GM12878 (cell line): ENCODE data around the gene CHMP3. TPM values are rescaled to one million over a fixed set of nuclear protein-coding genes. Genes with fewer than 3 reads are reported as not detected.

Experiments used
- ATAC-seq: fragments of 200-7000 bp; cut with Tn5 transposase; 3 replicates; pipeline ENCODE4 v1.9.1; 2020; ENCODE audit warnings: mild to moderate bottlenecking, moderate library complexity
- BruUV-seq: library from RNA; stranded (reverse); fragments of 400-500 nt; replicated peaks from 2 replicates; lab custom pipeline; 2021; lab: Mats Ljungman, UMichigan
- CTCF ChIA-PET: fragments of 300-600 bp; sonication (Branson Sonifier 250); formaldehyde crosslinking; extraction: SDS; loops from one replicate; lab custom pipeline; 2021; ENCODE audit warnings: inconsistent platforms; lab: Yijun Ruan, JAX
- POLR2A ChIA-PET: fragments of 350-600 bp; formaldehyde crosslinking; extraction: SDS; loops from one replicate; lab custom pipeline; 2021; ENCODE audit warnings: inconsistent platforms; lab: Charles Lee
- RAD21 ChIA-PET: fragments of 300-600 bp; sonication (Branson Sonifier 250); formaldehyde crosslinking; loops from one replicate; lab custom pipeline; 2023; ENCODE audit warnings: antibody characterized with exemption; ENCODE audit not compliant: unreplicated experiment; lab: Charles Lee
- SMC1A ChIA-PET: fragments of 300-600 bp; sonication (Branson Sonifier 250); formaldehyde crosslinking; loops from one replicate; lab custom pipeline; 2023; ENCODE audit not compliant: unreplicated experiment, uncharacterized antibody; lab: Charles Lee
- DNase-seq: peaks from one replicate; pipeline ENCODE4 v3.0.0-alpha.2; 2011; ENCODE audit warnings: low read depth, low spot score
- FAIRE-seq: peaks from 3 replicates; lab custom pipeline; 2011; peaks lifted over from hg19 to GRCh38; lab: Jason Lieb, UNC
- H2AFZ ChIP-seq: 2 replicates; pipeline ENCODE4 v1.6.0; 2011; ENCODE audit warnings: low read depth, low read length, control low read depth; ENCODE audit not compliant: control insufficient read depth
- H3K27ac ChIP-seq: 2 replicates; pipeline ENCODE4 v1.5.1; 2011; ENCODE audit warnings: control low read depth; ENCODE audit not compliant: control insufficient read depth, insufficient read depth
- H3K27me3 ChIP-seq, 2 experiments: replicated peaks in 1 of 2; 2 replicates each; pipeline versions ENCODE4 v1.6.0 to v1.6.1; 2011; ENCODE audit warnings: low read length in 1 of 2; ENCODE audit not compliant: control insufficient read depth in 2 of 2, insufficient read depth in 2 of 2
- H3K36me3 ChIP-seq, 2 experiments: 2 replicates each; pipeline ENCODE4 v1.5.1; 2011; ENCODE audit warnings: low read length in 1 of 2; ENCODE audit not compliant: control insufficient read depth in 2 of 2, insufficient read depth in 2 of 2
- H3K4me1 ChIP-seq: 2 replicates; pipeline ENCODE4 v1.6.1; 2011; ENCODE audit warnings: mild to moderate bottlenecking, low read length, moderate library complexity, mixed read lengths; ENCODE audit not compliant: control insufficient read depth, insufficient read depth
- H3K4me2 ChIP-seq: 2 replicates; pipeline ENCODE4 v1.6.0; 2011; ENCODE audit warnings: control low read depth; ENCODE audit not compliant: control insufficient read depth, insufficient read depth
- H3K4me3 ChIP-seq: fragments of 200-600 bp; sonication (generic); 2 replicates; pipeline ENCODE4 v1.5.1; 2016
- H3K79me2 ChIP-seq: 2 replicates; pipeline ENCODE4 v1.6.0; 2011; ENCODE audit warnings: low read length; ENCODE audit not compliant: control insufficient read depth, insufficient read depth
- H3K9ac ChIP-seq: 2 replicates; pipeline ENCODE4 v1.8.0; 2011; ENCODE audit warnings: low read length, control low read depth, mixed read lengths; ENCODE audit not compliant: control insufficient read depth, insufficient read depth
- H3K9me3 ChIP-seq: replicated peaks from 3 replicates; pipeline ENCODE4 v1.5.1; 2011; ENCODE audit warnings: mild to moderate bottlenecking, low read length; ENCODE audit not compliant: control insufficient read depth, insufficient read depth
- H4K20me1 ChIP-seq: 2 replicates; pipeline ENCODE4 v1.6.0; 2011; ENCODE audit not compliant: control insufficient read depth, insufficient read depth
- CREB1 ChIP-seq: IDR thresholded peaks from 2 replicates; pipeline ENCODE4 v1.6.1; 2012; ENCODE audit warnings: low read depth, mild to moderate bottlenecking, inconsistent platforms
- CUX1 ChIP-seq: IDR thresholded peaks from 2 replicates; pipeline ENCODE4 v1.6.1; 2012; ENCODE audit warnings: improper control_type of control experiment, low read depth, low read length; ENCODE audit not compliant: insufficient replicate concordance
- GABPA ChIP-seq: IDR thresholded peaks from 2 replicates; pipeline ENCODE4 v1.6.1; 2014; ENCODE audit warnings: antibody characterized with exemption, low read depth, mild to moderate bottlenecking, inconsistent platforms
- NFYA ChIP-seq: IDR thresholded peaks from 2 replicates; pipeline ENCODE4 v1.6.1; 2011; ENCODE audit warnings: low read depth, mild to moderate bottlenecking, low read length, improper control_type of control experiment, borderline replicate concordance
- RAD51 ChIP-seq: fragments of 450-650 bp; IDR thresholded peaks from 2 replicates; pipeline ENCODE4 v1.6.1; 2016; ENCODE audit warnings: moderate library complexity, mild to moderate bottlenecking, inconsistent platforms
- RB1 ChIP-seq: fragments of 450-650 bp; formaldehyde crosslinking; IDR thresholded peaks from 2 replicates; pipeline ENCODE4 v1.6.1; 2017; ENCODE audit warnings: mild to moderate bottlenecking, borderline replicate concordance
- TCF7 ChIP-seq: IDR thresholded peaks from 2 replicates; pipeline ENCODE4 v1.6.1; 2014; ENCODE audit warnings: antibody characterized with exemption, borderline replicate concordance
- WGBS: methylation state at CpG from one replicate; pipeline ENCODE4 v1.1.6; 2016; ENCODE audit warnings: low lambda C conversion rate; ENCODE audit not compliant: insufficient replicate concordance, insufficient coverage; ENCODE audit errors: missing lambda C conversion rate; 5-methylcytosine and 5-hydroxymethylcytosine counted together
- in situ Hi-C: fragments of 300-500 bp; cut with MboI; formaldehyde crosslinking; loops from 9 replicates; pipeline ENCODE4 v1.14.3; 2018; ENCODE audit warnings: mixed read lengths
- intact Hi-C: fragments of 100-400 bp; cut with micrococcal nuclease; formaldehyde crosslinking; loops from one replicate; pipeline ENCODE4 v1.14.2; 2022; ENCODE audit not compliant: unreplicated experiment
- polyA plus RNA-seq, 11 experiments: library from polyadenylated mRNA; depleted of rRNA in 4 of 11; unstranded in 6 of 11; stranded (reverse) in 5 of 11; fragments of >200 nt; fragmentation: Nextera tagmentation in 4 of 11; fragmentation: Illumina TruSeq in 1 of 11; extraction: Ambion mirVana in 4 of 11; extraction: Trizol in 1 of 11; gene quantifications; 1 replicate in 1 of 11; 2 replicates in 10 of 11; pipeline versions ENCODE4 v1.2.1 to v1.2.3, GENCODE V29; 2011 to 2016; ENCODE audit warnings: inconsistent platforms in 2 of 11, missing spikeins in 2 of 11, low read depth in 1 of 11
- total RNA-seq, 4 experiments: library from RNA; depleted of rRNA in 3 of 4; stranded (reverse); fragments of >200 nt in 3 of 4; fragmentation: Illumina TruSeq in 1 of 4; extraction: Trizol in 1 of 4; gene quantifications; 2 replicates each; pipeline versions ENCODE4 v1.2.1 to v1.2.3, GENCODE V29; 2013 to 2021

CHMP3 gene
- total and polyA plus RNA-seq, 10 of the 15 experiments (the other 5 are each of a cell fraction or from before 2014, with no cell fraction given) = 22.5 to 56.8 (median 32.5) TPM

DNA sequence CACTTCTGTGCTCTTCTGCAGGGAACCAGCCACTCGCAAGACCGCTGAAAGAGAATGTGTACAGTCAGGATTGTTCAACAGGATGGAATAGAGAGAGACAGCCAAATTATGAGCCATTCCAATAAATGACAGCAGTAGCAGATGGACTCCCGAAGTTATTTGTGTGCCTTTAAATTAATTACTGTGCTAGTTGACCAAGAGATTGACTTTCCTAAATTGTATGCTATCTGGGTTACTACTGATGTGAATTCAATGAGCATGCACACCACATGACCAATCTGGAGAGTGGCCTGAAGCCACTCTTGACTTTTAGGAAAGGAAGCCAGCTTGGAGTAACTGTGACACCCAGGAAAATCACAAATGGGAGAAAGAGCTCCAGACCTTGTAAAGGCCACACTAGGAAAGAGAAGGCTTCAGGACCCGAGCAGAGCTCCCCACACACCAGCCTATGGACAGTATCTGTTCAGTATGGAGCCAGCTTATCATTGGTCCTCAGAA lies 52.8 kb downstream of the CHMP3 start:
- no peaks in the 10 kb centered on the region for H3K4me1 ChIP-seq
- no peak overlapping the region for H3K4me2 ChIP-seq
- WGBS = 100% methylated on average over 4 of the region's 4 CpGs
- no peak for FAIRE-seq
- TF ChIP-seq NFYA (no peak), RB1 (no peak), CUX1 (no peak), GABPA (no peak), TCF7 (no peak), RAD51 (no peak), CREB1 (no peak)
- H3K9ac ChIP-seq = no peak overlapping the region
- SMC1A ChIA-PET = no interaction called here
- H3K27me3 ChIP-seq = no peaks in the 10 kb centered on the region
- no peaks in the 10 kb centered on the region for H3K79me2 ChIP-seq
- DNase-seq = no peak
- intact Hi-C loops (no loop called here), in situ Hi-C loops (no loop called here)
- no peak overlapping the region for H2AFZ ChIP-seq
- no peak overlapping the region for H3K4me3 ChIP-seq
- no peaks in the 10 kb centered on the region for H4K20me1 ChIP-seq
- RAD21 ChIA-PET = no interaction called here
- BruUV-seq = no TSS peak
- peaks cover 4 to 8% of the 10 kb centered on the region in 2 experiments for H3K36me3 ChIP-seq
- POLR2A ChIA-PET = no interaction called here
- H3K9me3 ChIP-seq = no peaks in the 10 kb centered on the region
- no peak for ATAC-seq
- no peak overlapping the region for H3K27ac ChIP-seq
- CTCF ChIA-PET = no interaction called here
